ENCODE measurements around the gene CLCNKB. TPM values are rescaled to one million over a fixed set of nuclear protein-coding genes. Genes with fewer than 3 reads are reported as not detected.

Gene CLCNKB
- total RNA-seq, 1 experiment from 2014 or later: 0.81 TPM

DNA sequence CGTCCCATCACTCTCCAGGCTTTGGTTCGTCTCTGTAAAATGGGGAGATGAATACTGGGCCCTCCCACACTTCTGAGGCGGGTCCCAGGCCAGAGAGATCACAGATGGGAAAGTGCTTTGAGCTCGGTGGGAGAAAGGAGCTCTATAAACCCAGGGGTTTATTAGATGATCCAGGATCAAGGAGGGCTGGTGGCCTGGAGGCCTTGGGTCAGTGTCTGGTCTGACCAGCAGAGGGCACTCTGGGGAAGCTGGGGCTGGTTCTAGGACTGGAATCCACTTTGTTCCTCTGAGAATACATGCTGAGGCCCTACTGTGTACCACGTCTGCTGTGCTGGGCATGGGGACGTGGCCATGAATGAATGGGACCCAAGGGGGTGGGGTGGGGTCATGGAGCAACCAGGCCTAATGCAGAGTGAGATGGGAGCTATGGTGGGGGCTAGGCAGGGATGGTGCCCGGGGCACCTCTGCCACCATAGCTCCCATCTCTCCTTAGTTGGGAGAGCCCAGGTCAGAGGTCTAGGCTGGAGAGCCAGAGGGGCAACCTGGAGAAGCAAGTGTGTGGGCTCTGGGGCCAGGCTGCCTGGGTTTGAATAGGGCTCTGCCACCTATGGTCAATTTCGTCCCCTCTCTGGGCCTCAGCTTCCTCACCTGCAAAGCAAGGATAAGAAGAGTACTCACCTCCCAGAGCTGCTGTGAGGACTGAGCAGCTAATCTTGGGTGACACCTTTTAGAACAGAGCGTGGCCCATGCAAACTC lies 38.9 kb downstream of the CLCNKB start:
- Histone ChIP-seq H2AFZ (ENCODE audit: low read depth, low read length, poor library complexity, severe bottlenecking) (no peak overlapping the region), H3K4me1 (ENCODE audit: control insufficient read depth in 1 of 2, insufficient read depth in 2 of 2, low read length in 2 of 2) (peaks cover 5 to 33% of the 10 kb centered on the region in 2 experiments), H3K9me2 (ENCODE audit: insufficient read depth) (no peaks in the 10 kb centered on the region), H3K79me2 (ENCODE audit: insufficient read depth, low read length) (no peaks in the 10 kb centered on the region), H3K27ac (ENCODE audit: low read depth, low read length) (peak overlapping the region; percentile 2; the same call in 1 of the 2 replicates), H3K4me3 (replicated peaks in 1 of 2; ENCODE audit: low read depth in 1 of 2, low read length in 2 of 2) (no peak overlapping the region), H4K20me1 (ENCODE audit: insufficient read depth) (no peaks in the 10 kb centered on the region), H3K27me3 (ENCODE audit: insufficient read depth, low read length) (no peaks in the 10 kb centered on the region), H3K4me2 (ENCODE audit: low read length) (peak overlapping the region; percentile 29; the same call in 1 of the 2 replicates), H3K9ac (ENCODE audit: low read length) (peak overlapping the region; percentile 24), H3K9me3 (ENCODE audit: control insufficient read depth in 1 of 2, insufficient read depth in 1 of 2, low read depth in 1 of 2, low read length in 2 of 2) (no peaks in the 10 kb centered on the region), H3K36me3 (ENCODE audit: control insufficient read depth in 1 of 2, insufficient read depth in 2 of 2, low read length in 2 of 2) (no peaks in the 10 kb centered on the region)
- TF ChIP-seq POLR2A (IDR thresholded peaks at IDR 0.05; ENCODE audit: borderline replicate concordance, extremely low read depth, insufficient read depth, insufficient read length): no peak
- peak; percentile 35 for TF ChIP-seq YY1 (IDR thresholded peaks at IDR 0.05; ENCODE audit: extremely low read depth, insufficient replicate concordance, low read depth, low read length)
- TF ChIP-seq CTCF (IDR thresholded peaks at IDR 0.05 in 2 of 3, conservative IDR thresholded peaks at IDR 0.05 in 1 of 3; ENCODE audit: borderline replicate concordance in 1 of 3, insufficient read depth in 1 of 3, low read depth in 2 of 3, low read length in 2 of 3): peak in 2 of 3 experiments; percentile 96; a peak in 4 of 6 replicates
- BruUV-seq (replicated peaks): no TSS peak
- ATAC-seq (peak; percentile 78), DNase-seq (ENCODE audit: low read depth, low spot score) (no peak)
- intact Hi-C loops (cut with micrococcal nuclease): no loop called here
- ChIA-PET CTCF (interaction anchor here (0.6 to 7.9 kb wide), 33 partner anchors 9 to 538 kb away, joined by 3 to 222 read pairs (median 4); partner anchors contain the start of genes EPHA2 and FAM131C), RAD21 (ENCODE audit: low non-redundant PET in 1 of 2, low total read pairs in 2 of 2, uncharacterized antibody in 2 of 2, unreplicated experiment in 2 of 2) (interaction anchor here (0.5 to 1.9 kb wide), 11 partner anchors 39 to 279 kb away, joined by 3 to 9 read pairs (median 4); partner anchors contain the start of gene EPHA2 (in 1 of the 2)), POLR2A (interaction anchor here (1.1 to 2.5 kb wide), 5 partner anchors 61 to 124 kb away, joined by 3 to 11 read pairs (median 6); no protein-coding TSS in a partner anchor)

GRCh38 chr1:16083486-16083885 lies 39.9 kb downstream of the CLCNKB start:
- Histone ChIP-seq H3K4me1 (ENCODE audit: control insufficient read depth in 1 of 2, insufficient read depth in 2 of 2, low read length in 2 of 2) (peaks cover 5 to 26% of the 10 kb centered on the region in 2 experiments), H3K9me2 (ENCODE audit: insufficient read depth) (no peaks in the 10 kb centered on the region), H3K36me3 (ENCODE audit: control insufficient read depth in 1 of 2, insufficient read depth in 2 of 2, low read length in 2 of 2) (no peaks in the 10 kb centered on the region), H3K27me3 (ENCODE audit: insufficient read depth, low read length) (no peaks in the 10 kb centered on the region), H3K27ac (ENCODE audit: low read depth, low read length) (no peak overlapping the region), H3K4me3 (replicated peaks in 1 of 2; ENCODE audit: low read depth in 1 of 2, low read length in 2 of 2) (no peak overlapping the region), H3K4me2 (ENCODE audit: low read length) (no peak overlapping the region), H3K9ac (ENCODE audit: low read length) (no peak overlapping the region), H2AFZ (ENCODE audit: low read depth, low read length, poor library complexity, severe bottlenecking) (no peak overlapping the region), H3K79me2 (ENCODE audit: insufficient read depth, low read length) (no peaks in the 10 kb centered on the region), H4K20me1 (ENCODE audit: insufficient read depth) (no peaks in the 10 kb centered on the region), H3K9me3 (ENCODE audit: control insufficient read depth in 1 of 2, insufficient read depth in 1 of 2, low read depth in 1 of 2, low read length in 2 of 2) (no peaks in the 10 kb centered on the region)
- intact Hi-C loops (cut with micrococcal nuclease): no loop called here
- ChIA-PET POLR2A (interaction anchor here (1.3 to 1.7 kb wide), 3 partner anchors 60 to 123 kb away, joined by 5 to 7 read pairs (median 6); no protein-coding TSS in a partner anchor), CTCF (interaction anchor here (1.1 to 7.9 kb wide), 7 partner anchors 10 to 161 kb away, joined by 3 to 222 read pairs (median 11); partner anchors contain the start of genes EPHA2 and FAM131C), RAD21 (ENCODE audit: low non-redundant PET in 1 of 2, low total read pairs in 2 of 2, uncharacterized antibody in 2 of 2, unreplicated experiment in 2 of 2) (interaction anchor here in 1 of 2 experiments (1.0 to 1.6 kb wide), 2 partner anchors 105 to 124 kb away, joined by 3 to 5 read pairs; no protein-coding TSS in a partner anchor)
- BruUV-seq (replicated peaks): no TSS peak
- no peak for ATAC-seq
- no peak for DNase-seq (ENCODE audit: low read depth, low spot score)
- TF ChIP-seq ZFX (IDR thresholded peaks at IDR 0.05) (no peak), POLR2AphosphoS5 (IDR thresholded peaks at IDR 0.05; ENCODE audit: low read depth, low read length) (no peak), RAD21 (IDR thresholded peaks at IDR 0.05; ENCODE audit: low read depth) (no peak), FOSL1 (IDR thresholded peaks at IDR 0.05; ENCODE audit: low read depth) (no peak), CBX3 (IDR thresholded peaks at IDR 0.05; ENCODE audit: low read depth) (no peak), ELF1 (IDR thresholded peaks at IDR 0.05; ENCODE audit: borderline replicate concordance, low read depth) (no peak), ZNF274 (IDR thresholded peaks at IDR 0.05; ENCODE audit: low read depth, low read length) (no peak), SIN3A (IDR thresholded peaks at IDR 0.05; ENCODE audit: low read depth) (no peak), YY1 (IDR thresholded peaks at IDR 0.05; ENCODE audit: extremely low read depth, insufficient replicate concordance, low read depth, low read length) (no peak)
- TF ChIP-seq, protein P1, sequence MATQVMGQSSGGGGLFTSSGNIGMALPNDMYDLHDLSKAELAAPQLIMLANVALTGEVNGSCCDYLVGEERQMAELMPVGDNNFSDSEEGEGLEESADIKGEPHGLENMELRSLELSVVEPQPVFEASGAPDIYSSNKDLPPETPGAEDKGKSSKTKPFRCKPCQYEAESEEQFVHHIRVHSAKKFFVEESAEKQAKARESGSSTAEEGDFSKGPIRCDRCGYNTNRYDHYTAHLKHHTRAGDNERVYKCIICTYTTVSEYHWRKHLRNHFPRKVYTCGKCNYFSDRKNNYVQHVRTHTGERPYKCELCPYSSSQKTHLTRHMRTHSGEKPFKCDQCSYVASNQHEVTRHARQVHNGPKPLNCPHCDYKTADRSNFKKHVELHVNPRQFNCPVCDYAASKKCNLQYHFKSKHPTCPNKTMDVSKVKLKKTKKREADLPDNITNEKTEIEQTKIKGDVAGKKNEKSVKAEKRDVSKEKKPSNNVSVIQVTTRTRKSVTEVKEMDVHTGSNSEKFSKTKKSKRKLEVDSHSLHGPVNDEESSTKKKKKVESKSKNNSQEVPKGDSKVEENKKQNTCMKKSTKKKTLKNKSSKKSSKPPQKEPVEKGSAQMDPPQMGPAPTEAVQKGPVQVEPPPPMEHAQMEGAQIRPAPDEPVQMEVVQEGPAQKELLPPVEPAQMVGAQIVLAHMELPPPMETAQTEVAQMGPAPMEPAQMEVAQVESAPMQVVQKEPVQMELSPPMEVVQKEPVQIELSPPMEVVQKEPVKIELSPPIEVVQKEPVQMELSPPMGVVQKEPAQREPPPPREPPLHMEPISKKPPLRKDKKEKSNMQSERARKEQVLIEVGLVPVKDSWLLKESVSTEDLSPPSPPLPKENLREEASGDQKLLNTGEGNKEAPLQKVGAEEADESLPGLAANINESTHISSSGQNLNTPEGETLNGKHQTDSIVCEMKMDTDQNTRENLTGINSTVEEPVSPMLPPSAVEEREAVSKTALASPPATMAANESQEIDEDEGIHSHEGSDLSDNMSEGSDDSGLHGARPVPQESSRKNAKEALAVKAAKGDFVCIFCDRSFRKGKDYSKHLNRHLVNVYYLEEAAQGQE (IDR thresholded peaks at IDR 0.05; ENCODE audit: low read depth): no peak

Measured in HCT116 (cell line).